Activated CD8-positive, alpha-beta memory T cell treated with anti-CD3 and anti-CD28 coated beads for 48 hours (primary cell): ENCODE measurements around the gene ZNF175.

ENCODE experiments used
- DNase-seq, 3 experiments: peaks; one replicate each; pipeline ENCODE4 v3.0.0-alpha.2; 2020; ENCODE audit warnings: low read depth in 2 of 3, low spot score in 2 of 3

Gene ZNF175

GRCh38 chr19:51587264-51588191 lies 16.4 kb downstream of the ZNF175 start:
- no peak for DNase-seq

GRCh38 chr19:51589511-51589910 lies 18.4 kb downstream of the ZNF175 start:
- no peak for DNase-seq

DNA sequence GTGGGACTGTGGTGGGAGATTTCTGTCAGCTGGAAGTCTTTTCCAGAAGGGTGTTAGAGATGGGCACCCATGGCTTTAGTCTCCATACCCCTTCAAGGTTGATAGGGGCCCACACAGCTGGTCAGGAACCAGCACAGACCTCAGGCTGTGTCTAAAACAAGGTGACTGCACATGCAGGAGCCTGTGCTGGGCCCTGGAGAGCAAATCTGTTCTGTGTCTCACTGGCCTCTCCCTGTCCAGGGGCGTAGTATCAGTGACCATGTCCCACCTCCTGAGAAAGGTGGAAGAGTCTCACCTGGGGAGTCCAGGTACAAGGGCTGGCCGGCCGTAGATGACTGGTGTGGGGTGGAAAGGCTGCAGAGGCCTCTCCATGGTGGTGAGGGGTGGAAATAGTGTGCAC lies 19.4 kb downstream of the ZNF175 start:
- DNase-seq: no peak

DNA sequence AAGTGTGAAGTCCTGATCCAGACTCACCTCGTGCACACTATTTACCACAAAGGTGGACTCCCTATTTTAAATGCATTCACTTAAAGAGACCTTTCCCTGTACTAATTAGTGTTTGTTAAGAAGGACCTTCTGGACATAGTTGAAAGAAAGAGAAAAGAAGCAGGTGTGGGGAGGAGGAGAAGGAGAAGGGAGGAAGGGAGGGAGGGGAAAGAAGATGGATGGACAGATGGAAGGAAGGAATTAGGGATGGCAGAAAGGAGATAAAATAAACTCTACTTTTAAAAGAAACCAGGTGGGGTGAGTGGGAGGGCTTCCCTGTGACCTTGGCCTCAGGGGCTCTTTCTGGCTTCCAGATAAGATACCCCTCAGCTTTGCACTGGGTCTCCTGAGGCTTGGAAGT lies 21.4 kb downstream of the ZNF175 start:
- DNase-seq: no peak

GRCh38 chr19:51593138-51593890 lies 22.2 kb downstream of the ZNF175 start:
- no peak for DNase-seq

DNA sequence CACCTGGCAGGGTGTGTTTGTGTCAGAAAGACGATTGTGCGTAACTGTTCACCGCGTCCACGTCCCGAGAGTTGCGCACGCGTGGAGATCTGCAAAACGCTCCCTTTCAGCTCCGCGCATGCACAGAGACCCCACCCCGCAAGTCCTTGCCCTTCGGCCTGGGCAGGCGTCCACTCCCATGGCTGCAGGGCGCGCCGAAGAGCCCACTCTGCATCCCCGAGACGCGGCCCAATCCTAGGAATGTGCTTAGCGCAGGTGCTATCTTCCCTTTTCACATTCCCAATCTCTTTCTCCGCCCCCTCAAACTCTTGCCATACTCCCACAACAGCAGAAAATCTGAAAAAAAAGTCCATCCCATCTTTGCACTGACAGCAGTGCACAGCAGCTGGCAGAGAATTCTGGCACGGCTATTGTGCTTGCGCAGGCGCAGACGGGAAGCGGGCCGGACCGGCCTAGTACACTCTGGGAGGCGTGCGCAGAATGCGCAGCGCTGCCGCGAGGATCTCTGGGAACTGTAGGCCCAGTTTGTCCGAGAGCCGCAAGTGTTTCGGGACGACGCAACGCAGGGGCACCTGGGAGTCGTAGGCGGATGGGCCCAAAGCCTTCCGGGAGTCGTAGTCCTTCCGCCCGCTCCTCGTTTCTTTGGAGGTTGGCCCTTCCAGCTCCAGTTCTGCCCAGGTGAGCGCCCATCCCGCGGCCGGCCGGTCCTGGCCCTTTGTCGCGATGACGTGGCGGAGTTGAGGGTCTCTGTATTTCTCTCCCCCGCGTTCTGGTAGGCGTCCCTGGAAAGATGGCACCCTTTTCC lies 23.1 kb downstream of the ZNF175 start:
- peak; percentile 75 to 91 (median 86) for DNase-seq

DNA sequence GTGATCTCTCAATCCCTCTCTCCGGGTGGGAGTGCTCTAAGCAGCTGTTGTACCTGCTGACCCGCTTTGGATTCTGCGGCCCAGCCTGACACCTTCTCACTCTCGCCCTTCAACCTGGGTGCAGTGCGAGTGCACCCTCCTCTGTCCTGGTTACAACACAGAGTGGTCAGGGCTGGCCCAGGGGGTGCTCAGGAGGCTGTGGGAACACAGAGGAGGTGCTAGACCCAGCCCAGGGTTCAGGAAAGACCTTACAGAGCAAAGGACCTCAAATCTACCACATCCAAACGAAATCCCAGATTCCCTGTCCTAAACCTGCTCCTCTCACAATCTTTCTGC lies 23.7 kb downstream of the ZNF175 start:
- no peak for DNase-seq

- DNase-seq: no peak
These were observed 24.4 kb downstream of the ZNF175 start for GRCh38 chr19:51595190-51596175.

- DNase-seq: no peak
These were observed 27.3 kb downstream of the ZNF175 start for GRCh38 chr19:51598159-51598915.

GRCh38 chr19:51599084-51599483 lies 28.0 kb downstream of the ZNF175 start:
- no peak for DNase-seq

GRCh38 chr19:51600940-51601580 lies 30.0 kb downstream of the ZNF175 start:
- no peak for DNase-seq

DNA sequence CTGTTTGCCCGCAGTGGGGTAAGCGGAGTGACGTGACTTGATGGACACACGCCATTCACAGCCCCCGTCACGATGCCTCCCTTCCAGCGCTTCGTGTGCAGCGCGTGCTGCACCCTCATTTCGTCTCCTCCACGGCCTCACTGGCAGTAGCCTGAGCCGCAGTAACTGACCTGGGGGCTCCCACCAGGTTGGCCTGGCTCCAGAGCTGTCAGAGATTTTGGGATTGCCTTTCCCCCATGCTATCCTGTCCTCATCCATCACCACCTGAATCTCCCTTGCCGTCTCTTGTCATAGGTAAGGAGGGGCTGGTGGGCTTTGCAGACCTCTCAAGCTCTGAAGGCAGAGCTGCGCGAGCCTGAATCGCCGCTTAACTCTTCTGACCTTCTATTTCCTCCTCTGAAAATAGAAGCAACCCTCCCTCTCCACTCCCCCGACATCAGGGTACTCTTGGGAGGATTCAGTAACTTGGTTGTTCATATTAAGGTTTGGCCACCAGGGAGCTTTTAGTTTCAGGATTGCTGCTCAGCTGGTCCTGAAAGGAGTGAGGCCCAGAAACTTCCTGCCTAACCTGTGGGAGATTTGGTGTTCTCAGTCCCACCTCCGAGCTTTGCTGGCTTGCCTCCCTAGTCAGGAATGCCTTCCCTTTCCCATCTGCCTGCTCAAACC lies 31.2 kb downstream of the ZNF175 start:
- no peak for DNase-seq

- peak in 1 of 3 experiments; percentile 12 for DNase-seq
These were observed 36.0 kb downstream of the ZNF175 start for GRCh38 chr19:51607077-51607476.

DNA sequence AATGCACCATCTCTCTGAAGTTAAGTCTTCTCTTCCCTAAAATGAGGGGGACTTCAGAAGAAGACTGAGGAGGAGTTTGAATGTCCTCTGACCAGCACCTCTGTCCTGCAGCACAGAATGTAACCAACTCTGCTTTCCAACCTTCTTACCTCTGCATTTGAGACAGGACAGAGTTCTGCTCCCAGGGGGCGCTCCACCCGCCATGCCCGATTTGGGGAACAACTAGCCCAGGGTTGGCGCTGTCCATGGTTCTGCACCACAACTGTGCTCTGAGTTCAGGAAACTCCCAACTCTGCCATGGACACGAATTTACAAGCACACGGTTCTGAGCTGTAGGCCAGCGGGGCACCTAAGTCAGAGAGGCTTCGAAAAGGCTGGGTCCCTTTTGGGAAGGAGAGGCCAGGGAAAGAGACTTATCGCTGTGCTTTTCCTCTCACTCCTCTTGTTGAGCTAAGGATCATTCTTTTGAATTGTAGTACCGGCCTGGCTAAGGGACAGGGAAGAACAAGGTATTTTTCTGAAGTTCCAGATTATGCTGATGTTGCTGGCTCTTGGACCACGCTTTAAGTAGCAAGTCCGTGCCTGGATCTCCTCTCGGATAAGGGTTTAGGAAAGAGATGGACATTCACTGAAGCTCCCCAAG lies 37.0 kb downstream of the ZNF175 start:
- peak; percentile 18 to 33 (median 28) for DNase-seq

- DNase-seq: no peak
These were observed 39.5 kb downstream of the ZNF175 start for GRCh38 chr19:51610576-51610975.

GRCh38 chr19:51614789-51615188 lies 43.7 kb downstream of the ZNF175 start:
- no peak for DNase-seq

- no peak for DNase-seq
These were observed 44.9 kb downstream of the ZNF175 start for GRCh38 chr19:51615991-51616390.

DNA sequence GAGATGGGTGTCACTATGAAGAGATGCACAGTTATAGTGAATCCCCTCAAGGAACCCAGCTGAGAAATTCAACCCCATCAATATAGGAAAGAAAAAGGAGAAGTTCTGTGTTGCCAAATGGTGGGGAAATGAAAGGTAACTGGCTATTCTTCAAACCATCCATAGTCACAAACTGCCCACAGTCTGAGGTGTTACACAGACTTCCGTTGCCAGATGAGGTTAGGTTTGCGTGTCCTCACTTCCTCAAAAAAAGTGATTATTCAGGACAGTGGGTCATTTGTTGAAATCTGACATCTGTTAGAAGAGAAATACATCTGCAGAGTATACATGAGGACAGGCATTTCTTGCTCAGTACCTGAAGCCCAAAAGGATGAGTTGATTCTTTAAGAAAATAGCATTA lies 50.1 kb downstream of the ZNF175 start:
- DNase-seq: no peak
